HG03064 (cell line): ENCODE measurements around the gene SNX9.

Experiments used
- ATAC-seq: cut with Tn5 transposase; IDR thresholded peaks from one replicate; pipeline ENCODE4 v1.9.1; 2021; ENCODE audit warnings: low read depth; ENCODE audit not compliant: unreplicated experiment

Gene SNX9

DNA sequence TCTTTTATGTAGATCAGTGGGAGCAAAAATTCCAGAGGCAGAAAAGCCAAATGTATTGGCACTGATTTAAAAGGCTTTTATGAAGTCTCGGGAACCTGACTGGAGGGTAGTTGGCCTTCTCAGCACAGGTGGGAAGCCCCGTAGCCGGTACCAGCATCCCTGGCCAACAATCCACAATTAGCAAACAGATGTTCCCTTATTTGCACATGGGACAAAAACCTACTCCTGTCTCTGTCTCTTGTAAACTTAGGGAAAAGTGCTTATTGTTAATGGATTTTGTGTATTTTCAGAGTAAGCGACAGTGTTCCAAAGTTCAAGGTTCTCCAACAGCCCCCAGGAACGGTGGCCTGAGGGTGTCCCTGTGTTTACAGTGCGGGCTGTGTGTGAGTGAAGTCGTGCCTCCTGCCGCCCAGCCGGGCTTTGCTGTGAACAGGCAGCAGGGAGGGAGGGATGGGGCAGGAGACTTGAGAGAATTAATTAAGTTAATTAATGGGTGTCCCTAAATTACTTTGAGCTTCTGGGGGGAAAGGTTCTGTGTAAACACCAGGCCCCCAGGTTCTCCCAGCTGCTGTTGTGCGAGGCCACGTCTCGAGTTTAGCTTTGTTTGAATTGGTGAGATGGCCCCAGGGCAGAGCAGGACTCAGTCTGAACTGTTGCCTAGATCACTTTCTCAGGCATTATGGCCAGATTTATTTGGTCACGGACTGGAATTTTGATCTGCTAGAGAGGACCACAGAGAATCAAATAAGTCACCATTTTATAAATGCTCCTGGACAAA, 162.5 kb downstream of the SNX9 start:
- ATAC-seq: no peak

- no peak for ATAC-seq
These were observed 165.0 kb downstream of the SNX9 start for GRCh38 chr6:157987788-157988699.

DNA sequence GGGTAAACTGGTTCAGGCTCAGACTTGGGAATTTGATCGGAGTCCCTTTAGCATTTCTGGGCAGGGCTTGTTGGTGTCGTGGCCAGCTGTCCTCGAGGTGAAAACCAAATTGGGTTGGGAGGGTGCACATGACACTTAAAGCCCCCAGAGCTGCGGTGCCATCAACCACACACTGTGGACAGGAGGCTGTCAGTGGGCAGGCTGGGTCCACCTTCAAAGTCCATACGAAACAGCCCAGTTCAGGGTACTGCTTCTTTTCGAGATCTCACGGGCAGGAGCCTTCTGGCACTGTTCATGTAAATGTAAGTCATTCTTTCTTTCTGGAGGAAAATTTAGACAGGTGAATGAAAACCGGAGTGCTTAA, 165.6 kb downstream of the SNX9 start:
- no peak for ATAC-seq

- ATAC-seq: no peak
These were observed 166.7 kb downstream of the SNX9 start for GRCh38 chr6:157989541-157990289.

DNA sequence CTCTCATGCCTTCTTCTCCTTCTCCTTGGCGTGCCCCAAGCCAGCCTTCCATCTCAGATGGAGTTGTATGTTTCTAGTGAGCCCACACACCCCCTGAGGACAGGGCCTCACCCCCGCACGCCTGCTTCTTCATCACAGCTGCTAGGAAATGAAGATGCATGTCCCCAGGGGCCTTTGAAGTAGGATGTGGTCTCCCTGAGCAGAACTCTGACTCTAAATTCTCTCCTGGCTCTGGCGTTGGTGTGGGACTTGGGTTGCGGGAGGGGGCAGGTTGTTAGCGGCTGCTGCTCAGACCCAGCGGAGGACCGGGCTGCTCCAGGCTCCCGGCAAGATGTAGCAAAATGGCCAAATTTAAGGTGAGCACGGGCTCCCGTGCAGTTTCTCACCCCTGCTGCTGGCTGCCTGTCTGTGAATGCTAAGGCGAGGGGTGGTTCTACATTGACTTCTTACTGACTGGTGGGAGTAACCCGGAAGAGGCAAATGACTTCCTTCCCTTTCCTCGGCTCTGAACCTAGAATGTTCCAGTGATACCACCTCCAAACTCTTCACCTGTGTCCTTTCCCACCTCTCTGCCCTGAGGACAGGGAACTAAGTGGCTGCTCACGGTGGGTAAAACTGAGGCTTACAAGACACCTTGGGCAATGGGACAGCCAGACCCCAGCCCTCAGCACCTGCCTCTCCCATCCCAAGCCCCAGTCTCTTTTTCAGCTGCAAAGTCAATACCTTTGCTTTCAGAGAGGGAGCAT, 167.4 kb downstream of the SNX9 start:
- no peak for ATAC-seq

- no peak for ATAC-seq
These were observed 168.0 kb downstream of the SNX9 start for GRCh38 chr6:157991067-157991432.

DNA sequence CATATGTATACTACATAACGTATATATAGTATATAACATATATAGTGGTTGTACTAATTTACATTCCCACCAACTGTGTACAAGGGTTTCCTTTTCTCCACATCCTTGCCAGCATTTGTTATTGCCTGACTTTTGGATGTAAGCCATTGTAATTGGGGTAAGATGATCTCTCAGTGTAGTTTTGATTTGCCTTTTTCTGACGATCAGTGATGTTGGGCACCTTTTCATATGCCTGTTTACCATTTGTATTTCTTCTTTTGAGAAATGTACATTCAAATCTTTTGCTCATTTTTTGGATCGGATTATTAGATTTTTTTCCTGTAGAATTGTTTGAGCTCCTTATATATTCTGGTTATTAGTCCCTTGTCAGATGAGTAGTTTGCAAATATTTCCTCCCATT, 170.0 kb downstream of the SNX9 start:
- no peak for ATAC-seq

GRCh38 chr6:157994125-157994795, 171.2 kb downstream of the SNX9 start:
- no peak for ATAC-seq
